ENCODE results near the gene ARF5. TPM values are rescaled to one million over a fixed set of nuclear protein-coding genes. Genes with fewer than 3 reads are reported as not detected.

The ARF5 gene
- total RNA-seq, 1 experiment from 2014 or later: 83.5 TPM

GRCh38 chr7:127595737-127596136, 7.5 kb downstream of the ARF5 start:
- no peak for TF ChIP-seq CTCF (conservative IDR thresholded peaks at IDR 0.05; ENCODE audit: low read depth, low read length)
- no peak for TF ChIP-seq EZH2 (IDR thresholded peaks at IDR 0.05; ENCODE audit: borderline replicate concordance, low read depth, low read length, poor library complexity, severe bottlenecking)
- H3K36me3 ChIP-seq (ENCODE audit: insufficient read depth, low read length, poor library complexity, severe bottlenecking): peaks cover 10% of the 10 kb centered on the region
- intact Hi-C loops (cut with micrococcal nuclease; ENCODE audit: unreplicated experiment): no loop called here
- H3K4me3 ChIP-seq (ENCODE audit: low read depth, low read length, poor library complexity, severe bottlenecking): no peak overlapping the region
- CTCF ChIA-PET: no interaction called here
- no TSS peak for BruUV-seq (replicated peaks)
- no peaks in the 10 kb centered on the region for H3K4me1 ChIP-seq (ENCODE audit: insufficient read depth, low read length, poor library complexity, severe bottlenecking)
- no peak for DNase-seq (ENCODE audit: low spot score)
- no peaks in the 10 kb centered on the region for H3K9me3 ChIP-seq (ENCODE audit: low read depth, low read length, poor library complexity, severe bottlenecking)
- POLR2A ChIA-PET (ENCODE audit: low non-redundant PET): no interaction called here
- H3K27me3 ChIP-seq (replicated peaks; ENCODE audit: insufficient read depth, low read depth, low read length, poor library complexity): peaks cover 3% of the 10 kb centered on the region
- no peak overlapping the region for H3K27ac ChIP-seq (ENCODE audit: low read depth, low read length, poor library complexity, severe bottlenecking)

GRCh38 chr7:127598318-127598717, 10.1 kb downstream of the ARF5 start:
- POLR2A ChIA-PET (ENCODE audit: low non-redundant PET): no interaction called here
- Histone ChIP-seq H3K4me3 (ENCODE audit: low read depth, low read length, poor library complexity, severe bottlenecking) (no peak overlapping the region), H3K4me1 (ENCODE audit: insufficient read depth, low read length, poor library complexity, severe bottlenecking) (no peaks in the 10 kb centered on the region), H3K27ac (ENCODE audit: low read depth, low read length, poor library complexity, severe bottlenecking) (no peak overlapping the region), H3K36me3 (ENCODE audit: insufficient read depth, low read length, poor library complexity, severe bottlenecking) (no peaks in the 10 kb centered on the region), H3K9me3 (ENCODE audit: low read depth, low read length, poor library complexity, severe bottlenecking) (no peaks in the 10 kb centered on the region), H3K27me3 (replicated peaks; ENCODE audit: insufficient read depth, low read depth, low read length, poor library complexity) (peaks cover 3% of the 10 kb centered on the region)
- peak; percentile 44 for DNase-seq (ENCODE audit: low spot score)
- BruUV-seq (replicated peaks): no TSS peak
- TF ChIP-seq CTCF (conservative IDR thresholded peaks at IDR 0.05; ENCODE audit: low read depth, low read length) (peak; percentile 68), EZH2 (IDR thresholded peaks at IDR 0.05; ENCODE audit: borderline replicate concordance, low read depth, low read length, poor library complexity, severe bottlenecking) (no peak)
- CTCF ChIA-PET: no interaction called here
- intact Hi-C loops (cut with micrococcal nuclease; ENCODE audit: unreplicated experiment): no loop called here

DNA sequence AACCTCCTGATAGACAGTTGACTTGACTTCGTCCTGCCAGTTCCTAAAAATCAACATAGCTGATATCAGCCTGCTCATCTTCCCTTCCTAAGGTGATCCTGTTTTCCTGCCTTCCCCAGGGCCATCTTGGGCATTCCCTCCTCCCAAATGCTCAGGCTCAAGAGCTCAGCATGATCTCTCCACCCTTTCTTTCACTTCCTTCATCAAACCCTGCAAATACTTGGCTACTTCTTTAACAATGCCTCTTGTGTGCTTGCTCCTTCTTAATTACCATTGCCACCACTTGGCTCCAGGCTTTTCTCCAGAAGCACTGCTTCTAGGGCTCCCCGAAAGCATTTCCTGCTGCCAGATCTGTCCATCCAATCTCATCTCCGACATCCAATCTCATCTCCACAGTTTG, 12.7 kb downstream of the ARF5 start:
- H3K27ac ChIP-seq (ENCODE audit: low read depth, low read length, poor library complexity, severe bottlenecking): no peak overlapping the region
- no TSS peak for BruUV-seq (replicated peaks)
- TF ChIP-seq EZH2 (IDR thresholded peaks at IDR 0.05; ENCODE audit: borderline replicate concordance, low read depth, low read length, poor library complexity, severe bottlenecking): no peak
- H3K4me1 ChIP-seq (ENCODE audit: insufficient read depth, low read length, poor library complexity, severe bottlenecking): no peaks in the 10 kb centered on the region
- ChIA-PET CTCF (no interaction called here), POLR2A (ENCODE audit: low non-redundant PET) (no interaction called here)
- no peaks in the 10 kb centered on the region for H3K9me3 ChIP-seq (ENCODE audit: low read depth, low read length, poor library complexity, severe bottlenecking)
- DNase-seq (ENCODE audit: low spot score): no peak
- intact Hi-C loops (cut with micrococcal nuclease; ENCODE audit: unreplicated experiment): no loop called here
- peaks cover 3% of the 10 kb centered on the region for H3K27me3 ChIP-seq (replicated peaks; ENCODE audit: insufficient read depth, low read depth, low read length, poor library complexity)
- H3K36me3 ChIP-seq (ENCODE audit: insufficient read depth, low read length, poor library complexity, severe bottlenecking): no peaks in the 10 kb centered on the region
- H3K4me3 ChIP-seq (ENCODE audit: low read depth, low read length, poor library complexity, severe bottlenecking): no peak overlapping the region

- POLR2A ChIA-PET (ENCODE audit: low non-redundant PET): no interaction called here
- TF ChIP-seq CTCF (conservative IDR thresholded peaks at IDR 0.05; ENCODE audit: low read depth, low read length) (no peak), EZH2 (IDR thresholded peaks at IDR 0.05; ENCODE audit: borderline replicate concordance, low read depth, low read length, poor library complexity, severe bottlenecking) (no peak)
- intact Hi-C loops (cut with micrococcal nuclease; ENCODE audit: unreplicated experiment): no loop called here
- H3K4me1 ChIP-seq (ENCODE audit: insufficient read depth, low read length, poor library complexity, severe bottlenecking): no peaks in the 10 kb centered on the region
- no peaks in the 10 kb centered on the region for H3K9me3 ChIP-seq (ENCODE audit: low read depth, low read length, poor library complexity, severe bottlenecking)
- H3K36me3 ChIP-seq (ENCODE audit: insufficient read depth, low read length, poor library complexity, severe bottlenecking): no peaks in the 10 kb centered on the region
- CTCF ChIA-PET: no interaction called here
- H3K27me3 ChIP-seq (replicated peaks; ENCODE audit: insufficient read depth, low read depth, low read length, poor library complexity): no peaks in the 10 kb centered on the region
- no peak overlapping the region for H3K4me3 ChIP-seq (ENCODE audit: low read depth, low read length, poor library complexity, severe bottlenecking)
- BruUV-seq (replicated peaks): no TSS peak
- DNase-seq (ENCODE audit: low spot score): no peak
- H3K27ac ChIP-seq (ENCODE audit: low read depth, low read length, poor library complexity, severe bottlenecking): no peak overlapping the region
These were observed 20.2 kb downstream of the ARF5 start for GRCh38 chr7:127608446-127608845.

Data from A673 (cell line).